Mesothelial cell of epicardium (in vitro differentiated cells): Measurements from ENCODE around the gene BRIP1. TPM values are rescaled to one million over a fixed set of nuclear protein-coding genes. Genes with fewer than 3 reads are reported as not detected.

Experiments
- DNase-seq, 2 experiments: peaks; one replicate each; pipeline ENCODE4 v3.0.0; 2021; ENCODE audit warnings: low spot score in 2 of 2; ENCODE audit not compliant: unreplicated experiment in 2 of 2
- H3K27ac Mint-ChIP-seq: 2 replicates; pipeline ENCODE4 v1.8.0; 2021; ENCODE audit warnings: mixed read lengths
- H3K27me3 Mint-ChIP-seq: 2 replicates; pipeline ENCODE4 v1.8.0; 2021; ENCODE audit warnings: low read depth, mixed read lengths
- H3K36me3 Mint-ChIP-seq: 2 replicates; pipeline ENCODE4 v1.8.0; 2021; ENCODE audit warnings: mixed read lengths
- H3K4me1 Mint-ChIP-seq: 2 replicates; pipeline ENCODE4 v1.8.0; 2021; ENCODE audit warnings: mixed read lengths
- H3K4me3 Mint-ChIP-seq: 2 replicates; pipeline ENCODE4 v1.8.0; 2021; ENCODE audit warnings: mild to moderate bottlenecking, moderate library complexity, mixed read lengths
- H3K9me3 Mint-ChIP-seq: 2 replicates; pipeline ENCODE4 v1.8.0; 2021; ENCODE audit warnings: mixed read lengths
- total RNA-seq: library from RNA; stranded (reverse); gene quantifications from 3 replicates; pipeline ENCODE4 v1.2.1, GENCODE V29; 2021
- TF ChIP-seq, protein P1 (sequence below): fragments of 200-600 bp; sonication (generic); IDR thresholded peaks from one replicate; pipeline ENCODE4 v1.5.0; 2021; ENCODE audit warnings: antibody characterized with exemption; ENCODE audit not compliant: unreplicated experiment

BRIP1 gene
- total RNA-seq, 1 donor from 2014 or later, result 12.3 TPM

DNA sequence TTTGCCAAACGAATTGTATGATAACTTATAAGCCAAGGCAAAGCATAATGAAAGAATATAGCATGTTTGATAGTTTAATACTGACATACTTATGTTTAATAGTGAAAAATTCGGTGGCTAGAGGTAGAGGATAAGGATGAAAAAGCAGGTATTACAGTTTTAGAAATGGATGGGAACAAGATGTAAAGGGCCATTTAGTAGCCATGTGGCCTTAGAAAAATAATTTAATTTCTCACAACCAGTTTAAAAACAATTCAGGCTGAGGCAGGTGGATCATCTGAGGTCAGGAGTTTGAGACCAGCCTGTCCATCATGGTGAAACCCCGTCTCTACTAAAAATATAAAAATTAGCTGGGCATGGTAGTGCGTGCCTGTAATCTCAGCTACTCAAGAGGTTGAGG, 152.8 kb downstream of the BRIP1 start:
- H3K9me3 Mint-ChIP-seq, result peaks cover 23% of the 10 kb centered on the region
- H3K27me3 Mint-ChIP-seq, result no peaks in the 10 kb centered on the region
- no peak for DNase-seq
- no peaks in the 10 kb centered on the region for H3K4me1 Mint-ChIP-seq
- no peak overlapping the region for H3K4me3 Mint-ChIP-seq
- no peak overlapping the region for H3K27ac Mint-ChIP-seq
- TF ChIP-seq, protein P1, sequence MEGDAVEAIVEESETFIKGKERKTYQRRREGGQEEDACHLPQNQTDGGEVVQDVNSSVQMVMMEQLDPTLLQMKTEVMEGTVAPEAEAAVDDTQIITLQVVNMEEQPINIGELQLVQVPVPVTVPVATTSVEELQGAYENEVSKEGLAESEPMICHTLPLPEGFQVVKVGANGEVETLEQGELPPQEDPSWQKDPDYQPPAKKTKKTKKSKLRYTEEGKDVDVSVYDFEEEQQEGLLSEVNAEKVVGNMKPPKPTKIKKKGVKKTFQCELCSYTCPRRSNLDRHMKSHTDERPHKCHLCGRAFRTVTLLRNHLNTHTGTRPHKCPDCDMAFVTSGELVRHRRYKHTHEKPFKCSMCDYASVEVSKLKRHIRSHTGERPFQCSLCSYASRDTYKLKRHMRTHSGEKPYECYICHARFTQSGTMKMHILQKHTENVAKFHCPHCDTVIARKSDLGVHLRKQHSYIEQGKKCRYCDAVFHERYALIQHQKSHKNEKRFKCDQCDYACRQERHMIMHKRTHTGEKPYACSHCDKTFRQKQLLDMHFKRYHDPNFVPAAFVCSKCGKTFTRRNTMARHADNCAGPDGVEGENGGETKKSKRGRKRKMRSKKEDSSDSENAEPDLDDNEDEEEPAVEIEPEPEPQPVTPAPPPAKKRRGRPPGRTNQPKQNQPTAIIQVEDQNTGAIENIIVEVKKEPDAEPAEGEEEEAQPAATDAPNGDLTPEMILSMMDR, result no peak
- peaks cover 32% of the 10 kb centered on the region for H3K36me3 Mint-ChIP-seq

GRCh38 chr17:61709567-61709966, 153.8 kb downstream of the BRIP1 start:
- H3K27ac Mint-ChIP-seq, result no peak overlapping the region
- peaks cover 37% of the 10 kb centered on the region for H3K36me3 Mint-ChIP-seq
- H3K4me3 Mint-ChIP-seq, result no peak overlapping the region
- peaks cover 32% of the 10 kb centered on the region for H3K9me3 Mint-ChIP-seq
- H3K4me1 Mint-ChIP-seq, result no peaks in the 10 kb centered on the region
- no peaks in the 10 kb centered on the region for H3K27me3 Mint-ChIP-seq
- no peak for DNase-seq
- TF ChIP-seq, protein P1, result no peak

DNA sequence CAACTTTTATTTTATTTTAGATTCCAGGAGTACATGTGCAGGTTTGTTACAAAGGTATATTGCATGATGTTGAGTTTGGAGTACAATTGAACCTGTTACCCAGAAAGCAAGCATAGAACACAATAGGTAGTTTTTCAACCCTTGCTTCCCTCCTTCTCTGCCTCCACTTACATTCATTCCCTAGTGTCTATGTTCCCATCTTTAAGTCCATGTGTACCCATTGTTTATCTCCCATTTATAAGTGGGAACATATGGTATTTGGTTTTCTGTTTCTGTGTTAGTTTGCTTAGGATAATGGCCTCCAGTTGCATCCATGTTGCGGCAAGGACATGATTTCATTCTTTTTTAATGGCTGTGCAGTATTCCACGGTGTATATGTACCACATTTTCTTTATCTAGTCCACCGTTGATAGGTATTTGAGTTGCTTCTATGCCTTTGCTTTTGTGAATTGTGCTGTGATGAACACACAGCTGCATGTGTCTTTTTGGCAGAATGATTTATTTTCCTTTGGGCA, 158.3 kb downstream of the BRIP1 start:
- DNase-seq, result no peak
- H3K36me3 Mint-ChIP-seq, result peaks cover 64% of the 10 kb centered on the region
- no peaks in the 10 kb centered on the region for H3K27me3 Mint-ChIP-seq
- peaks cover 72% of the 10 kb centered on the region for H3K9me3 Mint-ChIP-seq
- H3K4me1 Mint-ChIP-seq, result no peaks in the 10 kb centered on the region
- no peak overlapping the region for H3K27ac Mint-ChIP-seq
- TF ChIP-seq, protein P1, result no peak
- no peak overlapping the region for H3K4me3 Mint-ChIP-seq

DNA sequence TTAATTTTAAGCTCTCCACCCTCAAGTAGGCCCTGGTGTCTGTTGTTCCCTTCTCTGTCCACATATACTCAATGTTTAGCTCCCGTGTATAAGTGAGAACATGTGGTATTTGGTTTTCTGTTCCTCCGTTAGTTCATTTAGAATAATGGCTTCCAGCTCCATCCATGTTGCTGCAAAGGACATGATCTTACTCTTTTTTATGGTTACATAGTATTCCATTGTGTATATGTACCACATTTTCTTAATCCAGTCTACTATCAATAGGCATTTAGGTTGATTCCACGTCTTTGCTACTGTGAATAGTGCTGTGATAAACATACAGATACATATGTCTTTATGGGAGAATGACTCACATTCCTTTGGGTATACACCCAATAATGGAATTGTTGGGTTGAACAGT, 160.9 kb downstream of the BRIP1 start:
- Mint-ChIP-seq H3K36me3 (peaks cover 65% of the 10 kb centered on the region), H3K9me3 (peaks cover 92% of the 10 kb centered on the region), H3K27me3 (no peaks in the 10 kb centered on the region), H3K27ac (no peak overlapping the region), H3K4me3 (no peak overlapping the region), H3K4me1 (no peaks in the 10 kb centered on the region)
- DNase-seq, result no peak
- TF ChIP-seq, protein P1, result no peak

GRCh38 chr17:61701978-61702377, 161.3 kb downstream of the BRIP1 start:
- H3K27me3 Mint-ChIP-seq, result no peaks in the 10 kb centered on the region
- TF ChIP-seq, protein P1, result no peak
- H3K9me3 Mint-ChIP-seq, result peaks cover 90% of the 10 kb centered on the region
- no peak overlapping the region for H3K27ac Mint-ChIP-seq
- DNase-seq, result no peak
- H3K4me1 Mint-ChIP-seq, result no peaks in the 10 kb centered on the region
- no peak overlapping the region for H3K4me3 Mint-ChIP-seq
- H3K36me3 Mint-ChIP-seq, result peaks cover 64% of the 10 kb centered on the region

DNA sequence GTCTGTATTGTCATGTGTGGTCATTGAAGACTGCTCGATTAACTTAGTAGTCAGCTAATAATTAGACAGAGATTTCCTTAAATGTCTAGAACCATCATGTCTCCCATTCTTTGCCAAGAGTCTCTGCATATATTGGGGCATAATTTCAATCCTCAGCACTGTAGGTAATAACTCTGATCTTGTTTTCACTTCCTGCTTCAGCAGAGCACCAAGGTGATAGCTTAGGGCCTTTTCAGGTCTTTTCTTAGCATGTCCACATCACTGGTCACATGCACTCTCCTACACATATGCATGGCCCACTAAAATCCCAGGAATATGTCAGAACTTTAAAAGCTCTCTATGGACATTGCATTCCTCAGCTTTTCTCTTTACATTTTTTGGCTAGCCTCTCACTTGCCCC, 162.0 kb downstream of the BRIP1 start:
- H3K4me3 Mint-ChIP-seq, result no peak overlapping the region
- no peaks in the 10 kb centered on the region for H3K27me3 Mint-ChIP-seq
- TF ChIP-seq, protein P1, result no peak
- H3K27ac Mint-ChIP-seq, result no peak overlapping the region
- peaks cover 85% of the 10 kb centered on the region for H3K9me3 Mint-ChIP-seq
- DNase-seq, result no peak
- H3K4me1 Mint-ChIP-seq, result no peaks in the 10 kb centered on the region
- peaks cover 61% of the 10 kb centered on the region for H3K36me3 Mint-ChIP-seq
